PC-3 (cell line): ENCODE results near the gene KLF16. TPM values are rescaled to one million over a fixed set of nuclear protein-coding genes. Genes with fewer than 3 reads are reported as not detected.

Experiments used
- ATAC-seq: fragments of 200-7000 bp; cut with Tn5 transposase; 2 replicates; pipeline ENCODE4 v1.9.1; 2020; ENCODE audit warnings: mild to moderate bottlenecking, moderate library complexity
- BruUV-seq: library from RNA; stranded (reverse); fragments of 400-500 nt; replicated peaks from 2 replicates; lab custom pipeline; 2021; lab: Mats Ljungman, UMichigan
- CTCF ChIA-PET: fragments of 300-600 bp; sonication (Branson Sonifier 250); formaldehyde crosslinking; loops from one replicate; lab custom pipeline; 2022; ENCODE audit warnings: antibody characterized with exemption; lab: Charles Lee
- POLR2A ChIA-PET: fragments of 300-600 bp; sonication (Branson Sonifier 250); formaldehyde crosslinking; loops from one replicate; lab custom pipeline; 2022; ENCODE audit warnings: antibody characterized with exemption; ENCODE audit not compliant: unreplicated experiment; lab: Charles Lee
- DNase-seq: peaks from one replicate; pipeline ENCODE4 v3.0.0-alpha.2; 2015
- H2AFZ ChIP-seq: fragments of 300-600 bp; sonication (generic); 2 replicates; pipeline ENCODE4 v1.6.0; 2016; ENCODE audit warnings: antibody characterized with exemption, low read length
- H3F3A ChIP-seq: fragments of 300-600 bp; sonication (generic); one replicate; pipeline ENCODE4 v1.6.0; 2017; ENCODE audit warnings: antibody characterized with exemption, low read length, control low read depth, mild to moderate bottlenecking; ENCODE audit not compliant: unreplicated experiment
- H3K27ac ChIP-seq: fragments of 300-600 bp; sonication (generic); 2 replicates; pipeline ENCODE4 v1.5.1; 2016; ENCODE audit warnings: mild to moderate bottlenecking, low read length
- H3K27me3 ChIP-seq: fragments of 300-600 bp; sonication (generic); 2 replicates; pipeline ENCODE4 v1.6.1; 2016; ENCODE audit warnings: low read length, mixed read lengths
- H3K36me3 ChIP-seq: fragments of 300-600 bp; sonication (generic); 2 replicates; pipeline ENCODE4 v1.6.1; 2016; ENCODE audit warnings: low read depth, mixed run types, low read length, mixed read lengths
- H3K4me1 ChIP-seq: fragments of 300-600 bp; sonication (generic); 2 replicates; pipeline ENCODE4 v1.5.1; 2016; ENCODE audit warnings: low read length; ENCODE audit not compliant: insufficient read depth
- H3K4me2 ChIP-seq: fragments of 300-600 bp; sonication (generic); 2 replicates; pipeline ENCODE4 v1.6.0; 2016; ENCODE audit warnings: low read length
- H3K4me3 ChIP-seq: fragments of 300-600 bp; sonication (generic); 2 replicates; pipeline ENCODE4 v1.5.1; 2016; ENCODE audit warnings: mild to moderate bottlenecking, low read length, mixed read lengths
- H3K79me2 ChIP-seq: fragments of 300-600 bp; sonication (generic); 2 replicates; pipeline ENCODE4 v1.6.1; 2017; ENCODE audit warnings: low read length, mixed read lengths
- H3K9ac ChIP-seq: fragments of 300-600 bp; sonication (generic); 2 replicates; pipeline ENCODE4 v1.6.0; 2016; ENCODE audit warnings: mild to moderate bottlenecking, low read length
- H3K9me2 ChIP-seq: fragments of 300-600 bp; sonication (generic); replicated peaks from 2 replicates; pipeline ENCODE4 v1.6.1; 2016; ENCODE audit warnings: mixed run types, low read length, mixed read lengths
- H3K9me3 ChIP-seq: fragments of 300-600 bp; sonication (generic); 2 replicates; pipeline ENCODE4 v1.6.1; 2016; ENCODE audit warnings: low read length, mixed read lengths
- H4K20me1 ChIP-seq: fragments of 300-600 bp; sonication (generic); 2 replicates; pipeline ENCODE4 v1.6.1; 2016; ENCODE audit warnings: low read length, mixed read lengths
- EZH2 ChIP-seq: fragments of 300-600 bp; sonication (generic); IDR thresholded peaks from one replicate; pipeline ENCODE4 v1.6.1; 2017; ENCODE audit warnings: antibody characterized with exemption, mild to moderate bottlenecking, low read length; ENCODE audit not compliant: unreplicated experiment
- EZH2phosphoT487 ChIP-seq: fragments of 300-600 bp; sonication (generic); IDR thresholded peaks from 2 replicates; pipeline ENCODE4 v1.6.1; 2018; ENCODE audit warnings: mild to moderate bottlenecking, antibody characterized with exemption, low read length, borderline replicate concordance
- intact Hi-C: fragments of 100-400 bp; cut with micrococcal nuclease; formaldehyde crosslinking; loops from 2 replicates; pipeline ENCODE4 v1.9.0; 2023
- total RNA-seq: library from RNA; depleted of rRNA; stranded (reverse); fragments of >200 nt; gene quantifications from 2 replicates; pipeline ENCODE4 v1.2.3, GENCODE V29; 2014
- TF ChIP-seq, protein P1 (sequence below): fragments of 300-600 bp; sonication (generic); conservative IDR thresholded peaks from 2 replicates; pipeline ENCODE4 v1.5.1; 2017; ENCODE audit warnings: antibody characterized with exemption, low read depth, mild to moderate bottlenecking, low read length

Gene KLF16
- total RNA-seq, 1 experiment from 2014 or later, result 15.1 TPM

DNA sequence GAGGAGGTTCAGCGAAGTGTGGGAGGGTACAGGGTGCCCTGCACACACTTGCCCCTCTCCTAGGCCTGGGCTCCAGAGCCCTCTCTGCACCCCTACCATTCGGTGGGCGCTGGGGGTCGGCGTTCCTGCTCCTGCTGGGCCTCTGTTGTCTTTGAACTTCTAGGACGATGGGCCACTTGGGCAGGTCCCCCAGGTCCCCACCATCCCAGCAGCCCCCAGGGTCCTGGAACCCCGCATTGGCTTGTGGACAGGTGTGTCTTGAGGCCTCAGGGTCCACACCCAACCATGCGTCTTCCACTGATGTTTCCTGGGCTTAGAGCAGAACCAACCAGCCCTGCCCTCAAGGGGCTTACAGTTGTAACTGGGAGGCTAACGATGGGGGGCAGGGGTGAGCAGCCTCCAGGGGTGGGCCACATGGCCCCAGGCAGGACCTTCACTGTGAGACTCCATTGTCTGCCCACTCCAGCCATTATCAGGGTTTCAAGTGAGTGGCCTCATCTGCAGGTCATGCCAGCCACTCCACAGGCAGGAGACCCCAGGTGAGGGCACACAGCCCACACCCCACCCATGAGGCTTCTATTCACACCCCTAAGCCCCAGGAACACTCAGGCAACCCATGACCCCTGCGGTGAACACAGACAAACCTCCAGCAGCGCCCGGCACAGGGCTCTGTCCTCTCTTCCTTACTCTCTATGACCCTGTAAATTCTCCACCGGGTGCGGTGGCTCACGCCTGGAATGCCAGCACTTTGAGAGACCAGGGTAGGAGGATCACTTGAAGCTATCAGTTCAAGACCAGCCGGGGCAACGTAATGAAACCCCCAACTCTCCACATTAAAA is 2.0 kb upstream of the KLF16 start:
- Histone ChIP-seq H3K79me2 (peaks cover 23% of the 10 kb centered on the region), H3K4me3 (peak overlapping the region; percentile 75; the same call in 1 of the 2 replicates), H4K20me1 (peaks cover 21% of the 10 kb centered on the region), H2AFZ (no peak overlapping the region), H3K9ac (peak overlapping the region; percentile 97), H3K4me1 (peaks cover 6% of the 10 kb centered on the region; the same call in 1 of the 2 replicates), H3K27me3 (no peaks in the 10 kb centered on the region), H3K9me3 (no peaks in the 10 kb centered on the region), H3K36me3 (no peaks in the 10 kb centered on the region), H3F3A (no peaks in the 10 kb centered on the region), H3K4me2 (peak overlapping the region; percentile 95), H3K27ac (no peak overlapping the region), H3K9me2 (no peaks in the 10 kb centered on the region)
- TF ChIP-seq EZH2 (no peak), EZH2phosphoT487 (no peak)
- TF ChIP-seq, protein P1, sequence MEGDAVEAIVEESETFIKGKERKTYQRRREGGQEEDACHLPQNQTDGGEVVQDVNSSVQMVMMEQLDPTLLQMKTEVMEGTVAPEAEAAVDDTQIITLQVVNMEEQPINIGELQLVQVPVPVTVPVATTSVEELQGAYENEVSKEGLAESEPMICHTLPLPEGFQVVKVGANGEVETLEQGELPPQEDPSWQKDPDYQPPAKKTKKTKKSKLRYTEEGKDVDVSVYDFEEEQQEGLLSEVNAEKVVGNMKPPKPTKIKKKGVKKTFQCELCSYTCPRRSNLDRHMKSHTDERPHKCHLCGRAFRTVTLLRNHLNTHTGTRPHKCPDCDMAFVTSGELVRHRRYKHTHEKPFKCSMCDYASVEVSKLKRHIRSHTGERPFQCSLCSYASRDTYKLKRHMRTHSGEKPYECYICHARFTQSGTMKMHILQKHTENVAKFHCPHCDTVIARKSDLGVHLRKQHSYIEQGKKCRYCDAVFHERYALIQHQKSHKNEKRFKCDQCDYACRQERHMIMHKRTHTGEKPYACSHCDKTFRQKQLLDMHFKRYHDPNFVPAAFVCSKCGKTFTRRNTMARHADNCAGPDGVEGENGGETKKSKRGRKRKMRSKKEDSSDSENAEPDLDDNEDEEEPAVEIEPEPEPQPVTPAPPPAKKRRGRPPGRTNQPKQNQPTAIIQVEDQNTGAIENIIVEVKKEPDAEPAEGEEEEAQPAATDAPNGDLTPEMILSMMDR, result no peak
- CTCF ChIA-PET, result interaction anchor here (1.1 kb wide), 1 partner anchor 10 kb away, joined by 5 read pairs; no protein-coding TSS in a partner anchor
- POLR2A ChIA-PET, result interaction anchor here (0.5 kb wide), 1 partner anchor 552 kb away, joined by 6 read pairs; no protein-coding TSS in a partner anchor
- BruUV-seq, result no TSS peak
- intact Hi-C loops, result no loop called here
- no peak for ATAC-seq
- DNase-seq, result no peak

DNA sequence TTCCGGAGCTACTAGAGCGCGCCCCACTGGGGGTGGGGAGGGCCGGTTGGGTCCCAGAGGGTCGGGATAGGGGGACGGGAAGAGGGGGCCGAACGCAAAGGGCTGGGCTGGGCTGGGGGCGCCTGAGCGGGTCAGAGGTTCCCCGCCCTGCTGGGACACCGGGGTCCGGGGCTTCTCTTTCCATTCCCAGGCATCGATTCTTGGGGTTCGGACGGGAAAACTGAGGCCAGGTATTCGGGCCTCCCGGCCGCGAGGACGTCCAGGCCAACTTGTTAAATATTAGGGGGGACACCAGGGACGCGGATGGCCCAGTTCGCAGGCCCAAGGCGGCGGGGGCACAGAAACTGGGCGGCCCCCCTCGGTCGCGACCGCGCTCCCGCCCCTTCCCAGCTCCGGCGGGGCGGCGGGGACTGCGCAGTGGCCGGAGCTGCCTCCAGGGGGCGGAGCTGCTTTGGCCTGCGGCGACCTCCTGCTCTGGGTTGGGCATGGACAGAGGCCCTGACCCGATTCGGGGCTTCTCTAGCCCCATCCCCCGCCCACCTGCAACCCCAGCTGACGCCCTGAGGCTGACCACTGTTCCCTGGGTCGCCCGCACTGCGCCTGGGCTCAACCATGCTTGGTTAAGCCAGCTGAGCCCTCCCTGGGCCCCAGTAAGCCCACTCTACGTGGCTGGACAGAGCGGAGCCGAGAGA is 1.2 kb upstream of the KLF16 start:
- Histone ChIP-seq H3K79me2 (peaks cover 30% of the 10 kb centered on the region), H3K9ac (peak overlapping the region; percentile 97), H4K20me1 (peaks cover 26% of the 10 kb centered on the region), H3K4me1 (peaks cover 10% of the 10 kb centered on the region; the same call in 1 of the 2 replicates), H3K9me3 (no peaks in the 10 kb centered on the region), H3K27me3 (no peaks in the 10 kb centered on the region), H3K27ac (peak overlapping the region; percentile 80), H3K4me2 (peak overlapping the region; percentile 95), H3K9me2 (no peaks in the 10 kb centered on the region), H3K36me3 (no peaks in the 10 kb centered on the region), H3F3A (no peaks in the 10 kb centered on the region), H3K4me3 (peak overlapping the region; percentile 75), H2AFZ (peak overlapping the region; percentile 76)
- BruUV-seq, result TSS peak; percentile 73
- DNase-seq (peak; percentile 44), ATAC-seq (peak; percentile 54)
- POLR2A ChIA-PET, result interaction anchor here (0.5 kb wide), 1 partner anchor 552 kb away, joined by 6 read pairs; no protein-coding TSS in a partner anchor
- TF ChIP-seq EZH2phosphoT487, result no peak
- TF ChIP-seq, protein P1, result peak; percentile 57
- TF ChIP-seq EZH2, result no peak
- intact Hi-C loops, result no loop called here
- CTCF ChIA-PET, result interaction anchor here (0.6 to 1.1 kb wide), 3 partner anchors 10 to 65 kb away, joined by 3 to 5 read pairs (median 3); no protein-coding TSS in a partner anchor
